Activated CD8-positive, alpha-beta memory T cell treated with anti-CD3 and anti-CD28 coated beads for 4 hours (primary cell): ENCODE data around the gene ST6GALNAC5.
"Not testable (repeated sequence)": the region's sequence is repeated elsewhere in the genome, so short reads cannot be mapped to it uniquely, and the experiment has no call there.

Experiments
- DNase-seq, 2 donors: peaks; one replicate each; pipeline ENCODE4 v3.0.0-alpha.2; 2020; ENCODE audit warnings: low read depth in 2 of 2

ST6GALNAC5 gene

GRCh38 chr1:76867342-76868130 lies at the start of gene ST6GALNAC5:
ST6GALNAC5 (plus strand) TSS chr1:76867480.
- DNase-seq = no peak

GRCh38 chr1:76820028-76820427 lies 47.3 kb upstream of the ST6GALNAC5 start:
- DNase-seq = no peak

GRCh38 chr1:76822961-76823360 lies 44.3 kb upstream of the ST6GALNAC5 start:
- DNase-seq = not testable (repeated sequence)

GRCh38 chr1:76824106-76824505 lies 43.2 kb upstream of the ST6GALNAC5 start:
- no peak for DNase-seq

- no peak for DNase-seq
Measured at GRCh38 chr1:76826072-76826845, 41.0 kb upstream of the ST6GALNAC5 start.

- no peak for DNase-seq
Measured at GRCh38 chr1:76827066-76827465, 40.2 kb upstream of the ST6GALNAC5 start.

- no peak for DNase-seq
Measured at GRCh38 chr1:76830373-76830772, 36.9 kb upstream of the ST6GALNAC5 start.

- no peak for DNase-seq
Measured at GRCh38 chr1:76832521-76832920, 34.8 kb upstream of the ST6GALNAC5 start.

GRCh38 chr1:76833151-76833550 lies 34.1 kb upstream of the ST6GALNAC5 start:
- DNase-seq = no peak

- DNase-seq = no peak
Measured at GRCh38 chr1:76833856-76834255, 33.4 kb upstream of the ST6GALNAC5 start.

- no peak for DNase-seq
Measured at GRCh38 chr1:76835203-76835602, 32.1 kb upstream of the ST6GALNAC5 start.

GRCh38 chr1:76840278-76840677 lies 27.0 kb upstream of the ST6GALNAC5 start:
- DNase-seq = no peak

GRCh38 chr1:76841460-76841859 lies 25.8 kb upstream of the ST6GALNAC5 start:
- DNase-seq = no peak

GRCh38 chr1:76843821-76844464 lies 23.3 kb upstream of the ST6GALNAC5 start:
- DNase-seq = no peak

- DNase-seq = no peak
Measured at GRCh38 chr1:76854255-76854654, 13.0 kb upstream of the ST6GALNAC5 start.

GRCh38 chr1:76856104-76856503 lies 11.2 kb upstream of the ST6GALNAC5 start:
- no peak for DNase-seq

GRCh38 chr1:76857138-76857537 lies 10.1 kb upstream of the ST6GALNAC5 start:
- DNase-seq = no peak

GRCh38 chr1:76857973-76858372 lies 9.3 kb upstream of the ST6GALNAC5 start:
- no peak for DNase-seq

- DNase-seq = no peak
Measured at GRCh38 chr1:76861149-76861548, 6.1 kb upstream of the ST6GALNAC5 start.

GRCh38 chr1:76862447-76862846 lies 4.8 kb upstream of the ST6GALNAC5 start:
- DNase-seq = no peak

GRCh38 chr1:76864383-76864782 lies 2.9 kb upstream of the ST6GALNAC5 start:
- DNase-seq = no peak

GRCh38 chr1:76865696-76866286 lies 1.5 kb upstream of the ST6GALNAC5 start:
- DNase-seq = no peak
